Renal cortical epithelial cell (primary cell): ENCODE data around the gene SDHAF2. TPM values are rescaled to one million over a fixed set of nuclear protein-coding genes. Genes with fewer than 3 reads are reported as not detected.
A peak's percentile ranks its signal among the peaks of the same experiment; 100 is the strongest.
"Not testable (repeated sequence)": the region's sequence is repeated elsewhere in the genome, so short reads cannot be mapped to it uniquely, and the experiment has no call there.

ENCODE experiments used
- DNase-seq: peaks from one replicate; pipeline ENCODE4 v3.0.0-alpha.2; 2011; ENCODE audit warnings: low read depth
- total RNA-seq: library from RNA; depleted of rRNA; stranded (reverse); fragments of >200 nt; gene quantifications from 2 replicates; pipeline ENCODE4 v1.2.3, GENCODE V29; 2014

The SDHAF2 gene
- total RNA-seq, result 35.0 and 58.5 TPM in 2 replicates

DNA sequence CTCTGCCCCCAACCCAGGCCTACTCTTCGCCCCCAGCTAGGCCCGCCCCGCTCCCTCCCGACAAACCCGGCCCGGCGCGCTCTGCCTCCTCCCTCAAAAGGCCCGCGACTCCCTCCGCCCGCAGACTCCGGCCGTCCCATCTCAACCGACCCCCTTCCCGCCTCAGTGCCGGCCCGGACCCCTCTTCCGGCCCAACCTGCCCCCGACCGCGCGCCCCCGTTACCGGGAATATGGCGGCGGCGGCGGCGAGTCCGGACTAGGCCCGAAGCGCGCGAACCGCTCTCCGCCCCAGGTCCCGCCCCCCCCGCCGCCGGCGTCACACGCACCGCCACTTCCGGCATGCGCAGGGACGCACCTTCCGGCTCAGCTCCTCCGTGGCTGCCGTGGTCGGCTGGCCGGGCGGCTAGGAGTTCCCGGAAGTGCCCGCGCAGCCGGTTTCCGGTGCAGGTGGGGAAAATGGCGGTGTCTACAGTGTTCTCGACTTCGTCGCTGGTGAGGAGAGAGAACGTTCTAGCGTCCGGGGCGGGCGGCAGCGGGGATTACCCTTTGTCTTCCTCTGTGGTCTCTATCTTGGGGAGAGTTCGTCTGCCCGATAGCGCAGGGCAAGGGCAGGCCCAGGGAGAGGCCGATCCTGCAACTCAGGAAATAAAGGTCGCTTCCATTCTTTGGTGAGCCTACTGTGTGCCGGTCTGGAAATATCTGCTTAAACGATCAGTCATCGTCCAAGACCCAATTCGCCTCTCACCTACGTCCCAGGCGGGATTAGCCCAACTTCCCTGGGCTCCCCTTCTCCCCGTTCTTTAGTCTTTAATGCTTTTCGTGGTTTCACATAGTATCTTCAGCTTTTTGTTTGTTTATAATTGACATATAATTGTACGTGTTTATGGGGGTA lies at the start of gene SDHAF2, which contains the start of gene CPSF7:
Gene SDHAF2, plus strand, starts transcription at position 434 of the 892 bp plus-strand sequence. Its CDS starts 23 bp downstream, at position 457.
Gene CPSF7, minus strand, starts transcription at position 285 of the 892 bp plus-strand sequence. CDS start 740 bp downstream, outside the sequence.
- peak; percentile 82 for DNase-seq

DNA sequence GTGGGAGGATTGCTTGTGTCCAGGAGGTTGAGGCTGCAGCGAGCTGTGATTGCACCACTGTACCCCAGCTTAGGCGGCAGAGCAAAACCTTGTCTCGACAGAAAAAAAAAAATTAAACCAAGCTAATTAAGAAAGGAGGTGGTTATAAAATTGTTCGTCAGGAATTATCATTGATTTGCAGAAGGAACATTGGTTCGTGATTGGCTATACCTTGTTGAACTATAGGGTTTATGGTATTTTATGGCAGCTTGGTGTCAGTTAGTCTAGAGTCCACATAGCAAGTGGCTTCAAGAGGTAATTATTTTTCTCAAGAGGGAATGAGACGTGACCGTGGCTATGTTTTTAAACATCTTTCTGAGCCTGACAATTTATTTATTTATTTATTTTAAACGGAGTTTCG lies 49.0 kb upstream of the SDHAF2 start:
- DNase-seq, result no peak

DNA sequence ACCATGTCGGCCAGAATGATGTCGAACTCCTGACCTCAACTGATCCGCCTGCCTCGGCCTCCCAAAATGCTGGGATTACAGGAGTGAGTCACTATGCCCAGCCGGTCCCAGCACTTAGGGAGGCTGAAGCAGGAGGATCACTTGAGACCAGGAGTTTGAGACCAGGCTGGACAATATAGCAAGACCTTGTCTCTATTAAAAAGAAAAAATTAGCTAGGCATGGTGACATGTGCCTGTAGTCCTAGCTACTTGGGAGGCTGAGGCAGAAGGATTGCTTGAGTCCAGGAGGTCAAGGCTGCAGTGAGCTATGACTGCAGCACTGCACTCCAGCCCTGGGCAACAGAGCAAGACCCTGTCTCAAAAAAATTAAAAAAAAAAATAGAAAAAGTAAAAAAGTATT lies 46.1 kb upstream of the SDHAF2 start:
- DNase-seq, result not testable (repeated sequence)

DNA sequence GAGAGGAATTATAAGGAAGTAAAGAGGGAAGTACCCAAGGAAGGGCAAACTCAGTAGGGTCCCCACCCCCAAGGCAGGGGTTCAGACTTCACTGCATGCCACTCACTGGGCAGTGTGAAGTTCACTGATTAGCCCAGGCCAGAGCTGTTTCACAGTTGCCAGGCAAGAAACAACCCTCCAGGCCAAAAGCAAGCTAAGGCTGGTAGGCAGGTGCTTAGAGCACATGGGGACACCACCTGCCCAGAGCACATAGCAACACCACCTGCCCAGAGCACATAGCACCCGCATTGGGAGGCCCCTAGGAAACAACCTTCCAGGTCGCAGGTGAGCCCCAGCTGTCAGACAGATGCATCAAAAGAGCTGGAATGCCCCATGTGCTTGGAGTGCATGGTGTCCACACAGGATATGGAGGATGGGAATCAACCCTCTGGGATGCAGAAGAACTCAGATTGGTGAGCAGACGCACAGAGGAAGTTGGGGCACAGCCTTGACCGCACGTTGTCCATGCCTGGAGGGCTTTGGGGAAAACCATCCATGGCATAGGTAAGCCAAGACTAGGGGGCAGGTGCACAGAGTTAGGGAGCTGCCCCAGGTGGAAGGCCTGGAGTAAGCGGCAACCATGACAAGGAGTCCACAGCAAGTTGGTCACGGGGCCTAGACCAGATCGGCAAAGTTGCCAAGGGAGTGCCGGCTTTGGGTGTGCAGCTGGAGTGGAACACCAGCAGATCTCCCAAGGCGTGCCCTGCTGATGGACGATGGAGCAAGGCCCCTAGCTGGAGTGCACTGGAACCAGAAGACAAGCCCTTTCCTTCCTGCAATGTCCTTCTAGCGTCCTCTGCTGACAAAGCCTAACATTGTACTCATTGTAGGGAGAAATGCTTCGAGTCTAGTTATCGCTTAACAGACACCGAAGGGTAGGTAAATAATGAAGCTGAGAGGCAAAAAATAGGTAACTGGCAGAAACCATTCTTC lies 45.4 kb upstream of the SDHAF2 start:
- DNase-seq, result no peak

DNA sequence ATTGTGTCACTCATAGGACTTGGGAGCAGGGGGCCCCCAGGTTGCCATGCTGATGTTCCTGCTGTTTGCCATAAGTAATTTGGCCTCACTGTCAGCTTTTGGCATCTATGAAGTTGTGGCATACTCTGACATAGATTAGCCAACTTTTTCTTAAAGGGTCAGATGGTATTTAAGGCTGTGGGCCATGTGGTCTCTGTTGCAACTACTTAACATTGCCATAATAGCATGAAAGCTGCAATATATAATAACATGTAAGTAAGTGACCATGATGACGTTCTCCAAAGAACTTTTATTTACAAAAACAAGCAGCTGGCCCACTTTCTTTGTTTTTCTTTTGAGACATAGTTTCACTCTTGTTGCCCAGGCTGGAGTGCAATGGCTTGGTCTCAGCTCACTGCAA lies 39.8 kb upstream of the SDHAF2 start:
- DNase-seq, result no peak

DNA sequence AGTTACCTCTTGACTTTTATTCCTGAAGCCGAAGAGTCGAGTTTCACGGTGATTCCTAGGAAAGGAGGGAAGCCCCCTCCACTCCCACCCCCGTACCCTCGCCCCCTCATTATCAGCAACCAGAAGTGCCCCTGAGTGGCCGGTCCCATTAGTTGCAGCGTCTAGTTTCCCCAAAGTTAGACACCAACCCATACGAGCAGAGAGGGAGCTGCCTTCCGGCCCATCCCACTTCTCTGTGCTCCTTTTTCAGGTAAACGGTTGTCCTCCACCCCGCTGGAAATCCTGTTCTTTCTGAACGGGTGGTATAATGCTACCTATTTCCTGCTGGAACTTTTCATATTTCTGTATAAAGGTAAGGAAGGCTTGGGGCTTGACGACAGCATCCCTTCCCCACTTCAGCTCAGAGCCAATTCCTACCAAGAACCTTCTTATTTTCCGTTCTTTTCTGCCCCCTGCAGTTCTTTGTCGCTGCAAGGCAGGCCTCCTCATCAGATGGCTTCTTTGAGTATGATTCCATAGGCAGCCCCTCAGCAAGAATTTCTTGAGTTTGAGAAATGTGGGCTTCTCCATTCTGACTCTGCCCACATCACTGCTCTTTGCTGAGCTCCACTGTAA lies 36.8 kb upstream of the SDHAF2 start:
- DNase-seq, result peak; percentile 32

DNA sequence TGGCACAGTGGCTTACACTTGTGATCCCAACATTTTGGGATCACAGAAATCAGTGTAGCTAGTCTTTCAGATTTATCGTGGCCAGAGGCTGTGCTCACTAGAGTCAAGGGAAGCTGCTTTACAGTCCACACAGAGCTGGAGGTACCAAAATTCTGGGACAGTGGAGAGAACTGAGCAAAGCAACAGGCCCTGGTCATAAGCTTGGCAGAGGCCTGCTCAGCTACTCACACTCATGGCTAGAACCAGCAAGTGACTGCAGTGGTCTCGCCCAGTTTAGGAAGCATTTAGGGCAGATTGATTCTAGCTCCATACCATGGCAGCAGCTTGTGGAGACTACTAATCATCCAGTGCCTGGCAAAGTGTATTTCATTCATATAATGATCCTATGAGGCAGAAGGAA lies 28.8 kb upstream of the SDHAF2 start:
- no peak for DNase-seq

DNA sequence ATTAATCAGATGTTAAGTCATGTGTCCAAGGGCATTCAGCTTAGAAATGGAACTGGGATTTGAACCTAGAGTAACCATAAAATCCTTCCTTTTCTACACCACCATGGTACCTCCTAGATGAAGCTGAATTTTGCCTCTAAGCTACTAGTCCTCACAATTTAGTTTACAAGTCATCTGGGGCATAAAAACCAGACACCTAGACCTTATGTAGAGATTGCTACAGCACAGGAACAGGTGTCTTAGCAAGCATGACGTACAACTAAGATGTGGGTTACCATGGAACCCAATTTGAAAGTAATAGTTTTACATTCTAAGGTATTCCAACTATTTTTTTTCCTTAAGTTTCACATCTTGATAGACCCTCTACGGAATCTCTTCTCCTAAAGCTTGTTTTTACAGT lies 28.4 kb upstream of the SDHAF2 start:
- no peak for DNase-seq

DNA sequence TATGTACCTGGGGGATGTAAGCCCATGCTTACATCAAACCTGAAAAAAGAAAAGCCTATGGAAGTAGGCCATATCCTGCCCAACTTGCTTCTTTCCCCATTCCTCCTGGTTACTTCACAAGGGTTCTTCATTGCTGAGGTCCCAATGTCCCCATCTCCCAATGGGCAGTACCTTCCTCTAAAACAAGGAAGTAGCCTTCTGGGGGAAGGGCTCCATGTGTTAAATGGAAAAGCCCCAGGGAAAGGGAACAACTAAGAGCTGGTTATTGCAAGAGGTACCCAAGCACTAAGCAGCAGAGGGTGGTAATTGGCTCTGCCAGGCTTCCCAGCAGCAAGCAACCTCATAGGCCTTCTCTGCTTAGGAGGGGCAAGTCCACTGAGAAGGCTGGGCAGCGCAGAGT lies 26.3 kb upstream of the SDHAF2 start:
- DNase-seq, result no peak

DNA sequence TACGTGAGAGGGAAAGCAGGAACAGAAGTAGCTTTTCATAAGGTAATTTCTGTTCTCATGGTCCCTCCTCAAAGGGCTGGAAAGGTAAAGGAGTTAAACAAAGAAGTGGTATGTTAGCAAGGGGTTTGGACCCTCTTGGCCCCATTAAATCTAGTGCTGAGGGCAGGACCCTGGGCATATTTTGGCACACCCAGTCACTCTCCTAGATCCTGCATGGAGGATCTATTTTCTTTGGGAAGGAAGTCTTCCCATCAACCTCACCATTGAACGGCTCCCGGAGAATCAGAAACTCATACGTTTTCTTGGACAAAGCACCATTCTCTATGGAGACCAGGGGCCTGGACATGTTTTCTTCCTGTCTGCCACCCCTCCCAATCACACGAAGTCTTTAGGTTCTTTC lies 25.8 kb upstream of the SDHAF2 start:
- no peak for DNase-seq

DNA sequence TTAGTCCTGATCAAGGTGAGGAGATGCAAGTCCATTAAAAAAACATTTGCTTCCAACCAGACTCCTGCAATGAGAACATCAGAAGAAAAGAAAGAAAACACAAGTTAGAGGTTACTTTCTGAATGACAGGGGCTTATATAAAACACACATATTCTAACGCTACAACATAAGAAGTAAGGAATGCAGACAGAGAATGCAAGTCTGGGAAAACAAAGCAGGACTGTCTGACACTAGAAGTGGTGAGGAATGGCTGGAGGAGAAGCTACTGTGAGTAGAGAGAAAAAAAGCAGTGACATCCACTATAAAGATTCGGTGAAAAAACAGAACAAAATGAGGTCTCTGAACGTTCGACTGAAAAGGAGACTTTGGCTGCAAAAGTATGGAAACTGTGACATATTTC lies 25.3 kb upstream of the SDHAF2 start:
- DNase-seq, result no peak

DNA sequence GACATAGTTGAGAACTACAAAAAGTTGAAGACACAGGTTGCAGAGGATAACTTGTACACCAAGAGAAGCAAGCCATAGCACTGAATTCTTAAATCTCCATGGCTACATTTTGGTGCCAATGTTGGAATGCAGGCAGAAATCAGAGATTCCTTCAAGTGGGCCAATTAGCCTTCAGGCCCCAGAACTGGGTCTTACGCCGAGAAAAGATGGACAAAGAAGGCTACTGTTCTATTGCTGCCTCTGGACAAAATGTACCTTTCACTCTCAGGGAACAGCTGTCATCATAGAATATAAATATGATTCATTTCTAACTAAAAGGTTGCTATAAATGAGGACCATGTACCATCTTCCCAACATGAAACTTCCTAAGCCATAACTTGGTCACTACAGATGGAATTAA lies 23.9 kb upstream of the SDHAF2 start:
- no peak for DNase-seq

DNA sequence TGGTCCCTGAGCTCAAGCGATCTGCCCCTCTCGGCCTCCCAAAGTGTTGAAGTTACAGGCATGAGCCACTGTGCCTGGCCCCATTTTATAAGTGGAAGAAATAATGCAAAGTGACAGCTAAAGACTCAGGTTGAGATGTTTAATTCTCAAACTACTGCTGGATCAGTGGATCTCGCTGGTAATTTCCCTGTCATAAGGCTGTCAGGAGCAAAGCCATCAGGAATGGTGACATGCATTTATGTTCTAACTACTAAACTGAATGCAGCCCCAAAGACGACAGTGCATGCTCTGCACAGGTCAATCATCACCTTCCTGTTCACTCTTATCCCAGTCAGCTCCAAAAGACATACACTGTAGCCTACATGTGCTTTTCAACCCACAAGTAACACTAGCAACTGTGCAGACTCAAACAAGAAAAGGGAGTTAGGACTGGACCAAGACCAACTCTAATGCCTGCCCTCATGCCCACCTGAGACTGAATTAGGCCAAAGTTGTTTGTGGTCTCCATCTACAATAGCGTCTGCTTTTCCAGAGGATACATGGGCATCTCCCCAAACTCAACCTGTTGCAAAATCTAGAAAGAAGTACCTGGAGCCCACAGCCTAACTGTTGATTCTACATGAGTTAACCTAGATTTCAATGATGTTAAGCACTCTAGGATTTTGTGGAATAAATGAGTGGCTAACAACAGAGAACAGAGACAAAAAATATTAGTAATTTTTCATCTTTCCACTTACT lies 22.8 kb upstream of the SDHAF2 start:
- DNase-seq, result no peak

DNA sequence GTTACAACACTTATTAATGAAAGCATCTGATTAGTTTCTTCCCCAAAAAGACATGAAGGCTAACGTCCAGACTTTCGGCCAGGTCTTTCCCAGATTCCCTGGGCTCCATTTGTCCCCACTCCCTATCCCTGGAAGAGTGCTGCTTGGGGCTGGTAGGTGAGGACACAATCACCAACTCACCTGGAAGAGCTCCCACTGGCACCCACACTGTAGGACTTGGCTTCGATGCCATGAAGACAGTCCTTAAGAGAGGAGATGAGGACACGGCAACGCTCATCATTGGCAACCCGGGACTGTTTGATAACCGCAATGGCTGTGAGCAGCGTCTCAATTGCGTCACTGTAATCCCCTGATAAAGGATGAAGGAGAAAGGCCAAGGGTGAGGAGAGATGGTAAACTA lies 18.3 kb upstream of the SDHAF2 start:
- no peak for DNase-seq

DNA sequence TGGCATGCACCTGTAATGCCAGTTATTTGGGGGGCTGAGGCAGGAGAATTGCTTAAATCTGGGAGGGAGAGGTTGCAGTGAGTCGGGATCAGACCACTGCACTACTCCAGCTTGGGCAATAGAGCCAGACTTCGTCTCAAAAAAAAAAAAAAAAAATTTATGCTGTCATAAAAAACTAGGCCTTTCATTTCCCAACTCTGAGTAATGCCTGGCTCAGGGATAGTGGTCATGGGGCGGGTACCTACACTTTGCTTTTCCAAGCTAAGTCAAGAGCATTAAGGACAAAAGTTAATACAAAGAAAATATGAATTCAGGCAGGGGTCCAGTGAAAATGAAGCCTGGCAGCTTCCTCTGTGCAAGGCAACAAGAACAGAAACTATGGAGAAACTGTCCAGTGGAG lies 16.4 kb upstream of the SDHAF2 start:
- no peak for DNase-seq

DNA sequence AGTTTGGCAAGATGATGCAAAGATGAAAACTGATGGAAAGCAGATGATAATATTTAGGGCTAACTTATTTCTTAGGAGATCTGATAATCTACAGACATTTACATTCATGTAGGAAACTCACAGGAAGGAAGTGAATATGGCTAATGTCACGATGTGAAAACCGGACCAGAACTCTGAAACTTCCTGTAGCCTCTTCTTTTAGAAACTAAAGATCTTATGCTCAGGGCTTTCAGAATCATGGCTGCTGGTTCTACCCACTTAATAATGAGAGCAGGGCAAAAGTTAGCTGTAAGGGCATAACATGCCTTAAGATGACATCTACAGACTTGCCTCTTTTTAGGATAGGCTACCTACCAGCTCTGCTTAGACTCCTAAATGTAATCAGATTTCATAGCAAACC lies 15.4 kb upstream of the SDHAF2 start:
- no peak for DNase-seq

DNA sequence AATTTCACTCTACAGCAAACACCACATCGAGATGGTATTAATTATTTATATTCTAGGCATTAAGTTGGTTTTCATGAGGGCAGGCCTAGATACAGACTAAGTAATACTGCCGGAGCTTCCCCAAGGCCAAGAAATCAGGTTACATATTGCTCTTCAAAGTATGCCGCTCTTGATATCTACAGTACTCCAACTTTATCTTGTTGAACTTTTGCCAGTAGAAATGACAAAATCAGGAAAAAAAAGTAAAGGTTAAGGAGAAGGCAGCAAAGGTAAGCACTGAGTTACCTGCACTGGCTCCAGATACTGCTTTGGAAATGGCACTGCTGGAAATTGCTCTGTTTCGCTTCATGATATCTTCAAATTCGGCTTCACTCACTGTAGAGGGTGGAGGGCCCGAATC lies 14.5 kb upstream of the SDHAF2 start:
- DNase-seq, result no peak

DNA sequence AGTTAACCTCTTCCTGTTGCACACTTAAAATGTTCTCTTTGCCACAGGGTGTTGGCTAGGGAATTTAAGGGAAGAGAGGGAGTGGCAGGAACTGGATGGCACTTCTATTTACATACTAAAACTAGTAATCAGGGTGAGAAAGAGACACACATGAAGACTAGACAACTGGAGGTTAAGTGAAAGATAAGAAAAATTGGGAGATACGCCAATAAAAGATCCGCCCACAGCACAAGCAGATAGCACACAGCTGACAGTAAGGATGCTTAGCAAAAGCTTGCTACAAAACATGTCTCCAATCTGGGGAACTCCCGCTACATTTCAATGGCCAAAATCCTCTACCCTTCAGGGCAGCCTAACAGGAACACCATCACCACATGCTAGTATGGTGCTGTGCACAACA lies 13.0 kb upstream of the SDHAF2 start:
- DNase-seq, result no peak

DNA sequence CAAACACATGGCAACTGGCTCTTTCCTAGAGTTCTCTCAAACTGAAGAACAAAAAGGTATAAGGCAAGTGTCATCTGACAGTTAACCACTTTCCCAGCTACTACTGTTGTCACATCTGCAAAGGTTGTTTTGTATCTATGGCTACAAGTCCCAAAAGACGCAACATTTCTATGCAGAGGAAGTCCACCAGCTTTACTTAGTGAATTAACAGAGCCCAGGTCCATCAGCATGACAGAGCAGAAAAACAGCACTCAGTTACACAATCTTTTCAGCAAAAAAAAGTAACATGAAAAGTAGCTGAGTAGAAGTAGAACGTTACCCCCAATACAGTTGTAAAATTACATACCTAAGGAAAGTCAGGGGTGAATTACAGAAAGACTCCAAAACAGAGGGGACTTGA lies 12.3 kb upstream of the SDHAF2 start:
- peak; percentile 48 for DNase-seq

DNA sequence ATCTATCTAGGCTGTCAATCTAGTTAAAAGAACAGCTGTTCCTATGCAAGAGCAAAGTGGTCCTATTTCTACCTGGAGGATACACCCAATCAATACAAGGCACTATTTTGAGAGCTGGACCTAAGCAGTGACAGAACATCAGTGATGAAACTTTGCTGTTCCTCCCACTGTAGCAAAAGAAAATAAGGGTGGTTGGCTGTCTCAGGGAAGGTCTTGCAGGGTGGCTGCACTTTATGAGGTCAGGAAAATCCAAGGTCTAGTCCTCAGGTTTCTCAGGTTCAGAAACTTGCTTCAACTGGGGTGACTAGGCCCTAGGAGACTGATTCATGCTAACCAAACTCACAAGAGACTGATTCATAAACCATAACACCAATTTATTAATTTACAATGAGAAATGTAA lies 11.8 kb upstream of the SDHAF2 start:
- DNase-seq, result peak; percentile 68

DNA sequence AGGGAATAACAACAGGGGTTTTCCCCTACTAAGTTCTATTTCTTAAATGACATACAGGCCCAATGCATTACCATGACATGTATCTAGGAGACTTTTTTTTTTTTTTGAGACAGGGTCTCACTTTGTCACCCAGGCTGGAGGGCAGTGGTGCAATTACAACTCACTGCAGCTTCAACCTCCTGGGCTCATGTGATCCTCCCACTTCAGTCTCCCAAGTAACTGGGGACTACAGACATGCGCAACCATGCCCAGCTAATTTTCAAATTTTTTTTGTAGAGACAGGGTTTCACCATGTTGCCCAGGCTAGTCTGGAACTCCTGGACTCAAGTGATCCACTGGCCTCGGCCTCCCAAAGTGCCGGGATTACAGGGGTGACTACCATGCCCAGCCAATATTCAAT lies 7.7 kb upstream of the SDHAF2 start:
- DNase-seq, result no peak
